HG02798 (cell line): ENCODE results near the gene PI4KA.
"Not testable (repeated sequence)": the region's sequence is repeated elsewhere in the genome, so short reads cannot be mapped to it uniquely, and the experiment has no call there.

Experiments used
- ATAC-seq: cut with Tn5 transposase; IDR thresholded peaks from one replicate; pipeline ENCODE4 v1.9.1; 2021; ENCODE audit warnings: mild to moderate bottlenecking; ENCODE audit not compliant: unreplicated experiment, poor library complexity

The PI4KA gene

DNA sequence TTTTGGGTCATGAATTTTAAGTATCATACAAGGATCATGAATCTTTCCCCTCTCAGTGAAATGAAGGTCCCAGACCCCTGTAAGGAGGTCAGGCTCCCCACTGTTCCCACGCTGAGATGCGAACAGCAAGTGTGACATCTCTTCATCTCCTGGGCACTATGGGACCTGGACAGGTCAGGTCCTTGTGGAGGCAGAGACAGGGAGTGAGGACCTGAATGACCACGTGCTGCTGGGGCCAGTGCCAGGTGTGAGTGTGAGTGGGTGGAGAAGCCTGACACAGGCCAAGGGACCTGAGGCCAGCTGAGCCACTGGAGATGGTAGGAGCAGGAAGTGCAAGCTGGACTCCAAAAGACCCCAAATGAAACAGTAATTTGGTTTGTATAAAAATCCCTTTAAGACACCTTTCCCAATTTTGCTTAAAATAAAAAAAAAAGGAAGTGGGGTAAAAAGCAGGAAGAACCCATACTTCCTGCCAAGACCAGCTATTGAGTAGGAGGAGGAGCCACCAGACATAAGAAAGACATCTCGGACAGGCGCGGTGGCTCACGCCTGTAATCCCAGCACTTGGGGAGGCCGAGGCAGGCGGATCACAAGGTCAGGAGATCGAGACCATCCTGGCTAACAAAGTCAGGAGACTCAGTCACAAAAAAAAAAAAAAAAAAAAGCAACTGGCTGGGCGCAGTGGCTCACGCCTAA is 120.1 kb downstream of the PI4KA start:
- no peak for ATAC-seq

DNA sequence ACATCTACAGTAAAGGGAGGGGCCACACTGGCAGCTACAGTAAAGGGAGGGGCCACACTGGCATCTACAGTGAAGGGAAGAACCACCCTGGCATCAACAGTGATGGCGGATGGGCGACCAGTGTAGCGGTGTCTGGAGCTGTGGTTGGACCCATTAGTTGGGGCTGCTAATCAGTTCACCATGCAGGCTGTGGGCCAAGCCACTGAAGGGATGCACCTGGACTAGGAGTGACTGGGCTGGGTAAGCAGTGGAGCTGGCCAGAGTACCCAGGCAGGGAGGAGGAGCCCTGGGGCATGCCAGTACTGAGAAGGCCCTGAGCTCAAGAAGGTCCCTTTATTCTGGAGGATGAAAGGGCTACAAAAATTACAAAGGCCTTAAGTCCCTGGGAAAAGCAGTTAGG is 121.7 kb downstream of the PI4KA start:
- ATAC-seq: not testable (repeated sequence)

DNA sequence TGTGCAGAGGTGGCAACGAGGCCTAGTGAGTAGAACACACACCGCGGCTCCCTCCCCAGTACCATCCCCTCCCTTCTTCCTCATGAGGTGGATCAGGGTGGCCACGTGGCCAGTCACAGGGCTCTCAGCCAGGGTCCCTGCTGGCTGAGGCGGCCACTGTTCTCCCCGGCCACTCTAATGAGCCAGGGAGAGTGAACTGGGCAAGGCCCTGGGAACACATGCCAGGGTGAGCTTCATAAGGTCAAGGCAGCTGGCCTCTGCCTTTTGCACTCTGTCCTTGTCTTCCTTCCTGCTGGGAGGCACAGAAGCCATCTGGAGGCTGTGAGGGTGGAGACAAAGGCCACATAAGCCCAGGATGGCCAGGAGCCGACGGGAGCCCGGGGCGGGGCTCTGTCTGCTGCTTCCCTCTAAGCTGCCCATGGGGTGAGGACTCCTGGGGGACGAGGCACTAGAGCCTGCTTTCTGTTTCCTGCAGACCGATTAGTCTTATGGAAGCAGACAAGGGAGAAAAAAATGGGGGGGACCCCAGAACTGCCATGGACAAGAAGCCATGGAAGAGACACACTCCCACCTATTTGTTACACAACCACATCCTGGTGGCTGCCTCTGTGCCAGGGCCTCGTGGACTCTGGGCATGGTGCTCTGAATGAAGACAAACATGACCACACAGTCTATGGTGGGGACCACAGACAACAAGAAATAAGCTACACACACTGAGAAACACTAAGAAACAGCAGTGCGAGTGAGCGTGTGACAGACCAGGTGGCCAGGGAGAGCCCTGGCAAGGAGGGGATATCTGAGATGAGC is 123.1 kb downstream of the PI4KA start:
- ATAC-seq: not testable (repeated sequence)

DNA sequence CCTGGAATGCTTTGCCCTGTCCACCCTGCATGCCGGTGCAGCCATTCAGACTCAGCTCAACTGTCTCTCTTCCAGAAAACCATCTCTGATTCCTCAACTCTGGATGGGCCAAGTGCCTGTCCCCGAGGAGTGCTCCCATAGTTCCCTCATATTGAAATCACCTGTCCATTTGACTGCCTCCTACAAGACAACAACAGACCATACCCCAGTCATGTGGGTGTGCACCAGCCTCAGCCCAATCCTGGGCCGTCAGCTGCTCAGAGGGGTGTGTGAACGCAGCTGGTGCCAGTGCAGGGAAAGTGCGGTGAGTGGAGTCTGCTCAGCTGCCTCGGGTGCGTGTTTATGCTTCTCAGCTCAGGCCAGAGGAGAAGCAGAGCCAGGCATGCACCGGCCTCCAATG is 126.2 kb downstream of the PI4KA start:
- ATAC-seq: not testable (repeated sequence)

DNA sequence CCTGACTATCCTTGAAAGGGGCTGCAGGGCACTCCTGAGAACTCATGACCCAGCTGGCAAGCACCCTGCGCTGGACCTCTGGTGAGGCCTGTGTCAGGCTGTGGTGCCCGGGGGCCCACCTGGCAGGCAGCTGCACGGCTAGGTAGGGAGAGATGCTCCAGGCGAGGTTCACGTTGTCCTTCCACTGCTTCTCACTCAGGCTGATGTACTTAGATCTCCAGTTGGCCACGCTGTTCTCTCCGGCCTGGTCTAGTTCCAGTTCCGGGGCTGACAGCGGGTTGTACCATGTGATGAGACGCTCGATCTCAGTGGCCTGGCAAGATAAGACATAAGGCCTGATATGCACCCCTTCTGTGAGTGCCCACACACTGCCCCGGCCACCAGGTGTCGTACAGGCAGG is 129.4 kb downstream of the PI4KA start:
- ATAC-seq: no peak

DNA sequence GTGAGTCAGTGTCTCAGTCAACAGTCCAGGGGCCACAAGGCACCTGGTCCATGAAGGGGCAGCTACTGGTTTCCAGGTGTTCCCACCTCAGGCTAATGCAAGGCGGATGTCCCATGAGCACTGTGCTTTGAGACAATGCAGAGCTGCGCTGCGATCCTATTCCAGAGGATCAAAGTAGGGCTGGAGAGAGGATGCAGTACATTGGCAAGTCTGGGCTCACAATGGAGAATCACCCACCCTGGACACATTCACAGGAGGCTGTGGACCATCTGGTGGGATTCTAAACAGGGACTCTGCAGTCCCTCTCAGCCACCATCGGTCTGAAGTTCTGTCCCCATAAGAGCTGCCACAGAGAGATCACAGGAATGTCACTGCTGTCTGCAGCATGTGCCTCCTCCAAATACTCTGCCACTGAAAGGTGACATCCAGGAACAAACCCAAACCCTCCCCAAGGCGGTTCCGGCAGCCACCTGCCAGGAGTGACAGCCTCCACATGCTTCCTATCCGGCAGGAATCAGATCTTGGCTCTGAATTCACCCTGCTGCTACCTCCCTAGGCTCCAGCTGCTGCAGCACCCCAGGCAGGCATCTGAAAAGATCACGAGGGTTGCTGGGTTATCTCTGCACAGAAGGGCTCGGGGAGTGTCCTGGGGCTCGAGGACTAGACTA is 130.0 kb downstream of the PI4KA start:
- no peak for ATAC-seq

DNA sequence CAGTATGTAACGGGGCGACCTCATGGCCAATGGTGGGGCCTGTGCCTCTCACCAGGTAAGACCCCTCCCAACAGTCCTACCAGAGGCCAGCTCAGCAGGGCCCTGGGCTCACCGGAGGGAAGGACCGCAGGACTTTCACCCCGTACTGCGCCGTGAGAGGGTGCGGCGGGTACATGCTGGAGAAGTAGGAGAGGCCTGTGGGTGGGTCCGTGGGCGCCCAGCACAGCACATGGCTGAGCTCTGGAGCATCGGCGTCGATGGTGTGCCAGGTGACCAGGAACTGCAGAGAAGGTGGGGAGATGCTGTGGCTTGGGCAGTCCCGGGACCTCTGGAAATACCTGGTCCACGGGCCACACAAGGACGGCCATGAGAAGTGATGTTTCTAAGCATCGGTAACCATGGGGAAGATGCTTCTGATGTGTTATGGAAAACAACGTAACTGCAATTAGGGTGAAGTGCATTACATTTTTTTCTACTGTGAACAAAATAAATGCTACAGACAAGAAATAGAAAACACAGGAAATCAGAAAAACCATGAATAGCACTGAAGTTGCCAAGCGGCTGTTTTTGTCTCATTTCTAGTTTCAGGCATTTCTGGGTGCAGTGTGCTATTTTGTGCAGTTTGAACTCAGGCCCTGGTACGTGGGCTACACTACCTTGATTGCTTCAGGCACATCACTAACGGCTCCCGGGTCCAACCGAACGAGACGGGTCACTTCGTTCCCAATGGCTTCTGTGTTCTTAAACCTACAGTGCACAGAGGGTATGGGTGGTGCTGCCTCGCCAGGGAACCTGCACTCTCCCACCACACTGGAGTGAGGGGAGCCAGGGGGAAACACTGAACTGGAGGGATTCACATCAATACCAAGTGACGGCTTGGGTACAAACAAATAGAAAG is 131.2 kb downstream of the PI4KA start:
- no peak for ATAC-seq

DNA sequence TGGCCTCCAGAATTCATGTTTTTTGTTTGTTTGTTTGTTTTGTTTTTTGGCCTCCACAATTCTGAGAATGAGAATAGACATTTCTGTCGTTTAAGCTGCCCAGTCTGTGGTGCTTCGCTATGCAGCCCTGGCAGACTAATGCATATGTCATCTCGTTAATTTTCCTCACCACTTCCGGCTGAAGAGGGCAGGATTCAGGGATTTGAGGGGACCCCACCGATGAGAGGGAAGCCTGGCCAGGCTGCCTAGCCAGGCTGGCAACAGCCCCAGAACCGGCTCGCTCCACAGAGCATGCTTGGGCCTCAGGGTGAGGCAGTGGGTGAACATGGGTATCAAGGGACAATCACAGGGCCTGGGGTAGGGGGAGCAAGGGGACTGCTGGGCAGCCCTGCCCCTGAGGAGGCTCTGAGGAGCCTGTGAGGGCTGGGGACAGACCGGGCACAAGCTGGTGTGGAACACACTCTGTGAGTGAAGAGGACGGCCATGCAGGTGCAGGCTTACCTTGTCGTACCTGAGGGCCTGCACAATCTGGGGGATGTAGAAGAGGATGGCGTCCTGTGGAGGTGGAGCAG is 132.5 kb downstream of the PI4KA start:
- ATAC-seq: no peak

DNA sequence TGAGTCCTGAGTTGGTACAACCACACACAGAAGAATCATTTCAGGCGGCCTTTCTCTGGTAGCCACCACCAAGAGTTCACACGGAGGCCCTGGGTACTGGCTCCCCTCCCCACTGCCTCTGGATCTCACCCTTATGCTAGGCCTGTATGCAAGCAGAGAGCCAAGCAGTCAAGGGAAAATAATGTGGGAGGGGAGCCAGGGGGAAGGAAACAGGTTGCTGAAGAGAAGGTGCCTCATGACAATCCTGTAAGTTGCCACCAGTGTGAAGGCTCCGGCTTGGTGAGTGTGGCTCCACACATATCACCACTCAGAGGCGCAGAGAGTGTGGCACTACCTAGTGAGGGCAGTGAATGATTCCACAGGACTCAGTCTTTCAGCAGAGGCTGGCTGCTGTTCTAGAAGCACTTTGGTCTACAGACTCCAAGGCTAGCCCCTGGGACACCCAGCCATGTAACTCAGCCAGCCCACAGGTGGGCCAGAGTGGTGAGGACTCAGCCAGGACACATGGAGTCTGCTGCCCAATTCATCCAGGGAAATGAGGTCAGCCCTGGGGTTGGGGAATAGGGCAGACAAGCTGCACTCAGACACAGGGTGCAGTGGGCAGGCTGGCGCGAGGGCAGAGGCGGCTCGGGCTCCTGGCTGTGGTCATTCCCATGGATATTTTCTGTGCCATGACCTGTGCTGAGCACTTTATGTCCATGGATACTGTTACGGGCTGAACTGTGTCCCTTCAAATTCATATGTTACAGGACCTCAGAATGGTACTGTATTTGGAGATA is 133.7 kb downstream of the PI4KA start:
- ATAC-seq: no peak

DNA sequence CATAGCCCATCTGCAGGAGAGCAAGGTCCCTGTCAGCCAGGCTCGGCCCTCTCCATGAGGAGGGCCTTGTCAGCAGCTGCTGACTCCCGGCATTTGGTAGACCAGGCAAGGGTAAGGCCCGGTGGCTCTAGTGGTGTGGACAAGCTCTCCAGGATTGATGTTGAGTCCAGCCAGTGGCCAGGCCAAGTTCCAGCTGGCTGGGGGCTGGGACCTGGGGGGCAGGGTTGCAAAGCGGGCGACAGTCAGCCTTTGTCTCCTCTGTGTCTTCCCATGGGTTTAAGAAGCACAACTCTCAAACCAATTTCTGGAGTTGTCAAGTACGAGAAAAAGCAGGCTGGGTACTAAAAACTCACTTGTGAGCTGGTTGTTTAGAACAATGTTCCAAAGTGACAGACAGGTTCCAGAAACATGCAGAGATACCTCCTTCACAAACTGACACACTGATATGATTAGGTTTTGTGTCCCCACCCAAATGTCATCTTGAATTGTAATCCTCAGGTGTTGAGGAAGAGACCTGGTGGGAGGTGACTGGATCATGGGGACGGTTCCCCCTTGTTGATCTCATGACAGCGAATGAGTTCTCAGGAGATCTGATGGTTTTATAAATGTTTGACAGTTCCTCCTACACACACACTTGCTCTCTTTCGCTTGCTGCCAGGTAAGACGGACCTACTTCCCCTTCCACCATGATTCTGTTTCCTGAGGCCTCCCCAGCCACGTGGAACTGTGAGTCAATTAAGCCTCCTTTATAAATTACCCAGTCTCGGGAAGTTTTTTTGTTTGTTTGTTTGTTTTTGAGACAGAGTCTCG is 137.0 kb downstream of the PI4KA start:
- ATAC-seq: no peak

DNA sequence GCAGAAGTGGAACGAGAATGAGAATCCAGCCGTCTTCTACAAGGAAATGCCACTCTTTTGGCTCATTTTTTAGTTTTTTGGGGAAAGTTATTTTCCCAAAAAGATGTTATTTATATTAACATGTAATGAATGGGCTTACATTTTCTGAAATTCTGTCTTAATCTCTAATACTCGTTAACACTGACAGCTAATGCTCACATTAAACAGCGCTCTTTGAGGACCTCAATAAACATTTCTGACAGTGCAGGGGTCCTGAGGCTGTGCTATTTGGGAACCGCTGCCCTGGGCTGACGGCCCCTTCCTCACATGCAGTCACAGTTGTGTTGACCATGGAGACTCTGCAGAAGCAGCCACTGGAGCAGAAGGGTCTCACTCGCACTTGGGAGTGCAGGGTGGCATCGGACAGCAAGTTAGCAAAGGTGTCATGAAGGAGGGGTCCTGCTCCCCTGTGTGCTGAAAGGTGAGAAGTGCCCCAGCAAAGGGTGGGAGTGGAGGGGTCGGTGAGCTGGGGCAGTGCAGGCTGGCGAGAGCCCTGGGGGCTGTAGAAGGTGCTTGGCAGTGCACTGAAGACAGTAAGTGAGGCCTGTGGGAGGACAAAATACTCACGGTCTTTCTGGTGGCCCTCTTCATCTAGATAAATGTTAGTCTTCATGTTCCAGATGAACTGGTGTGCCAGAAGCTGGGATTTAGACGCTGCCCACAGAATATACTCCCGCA is 137.8 kb downstream of the PI4KA start:
- ATAC-seq: no peak

DNA sequence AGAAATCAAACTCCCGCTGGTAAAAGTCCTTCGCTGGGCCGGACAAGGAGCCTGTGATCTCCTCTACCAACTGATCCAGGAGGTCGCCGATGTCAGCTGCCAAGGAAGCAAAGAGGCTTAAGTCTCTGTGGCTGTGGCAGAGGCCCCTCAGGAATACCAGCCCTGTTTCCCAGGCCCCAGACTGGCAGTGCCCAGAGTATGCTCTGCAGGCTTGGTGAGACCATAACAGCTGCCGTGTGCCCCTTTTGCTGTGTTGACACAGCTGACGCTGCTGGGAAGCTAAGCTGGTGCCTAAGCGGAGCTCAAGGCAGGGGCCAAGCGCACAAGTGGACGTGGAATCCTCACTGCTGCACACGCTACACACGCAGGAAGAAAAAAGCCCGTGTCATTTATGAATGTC is 139.9 kb downstream of the PI4KA start:
- ATAC-seq: not testable (repeated sequence)

DNA sequence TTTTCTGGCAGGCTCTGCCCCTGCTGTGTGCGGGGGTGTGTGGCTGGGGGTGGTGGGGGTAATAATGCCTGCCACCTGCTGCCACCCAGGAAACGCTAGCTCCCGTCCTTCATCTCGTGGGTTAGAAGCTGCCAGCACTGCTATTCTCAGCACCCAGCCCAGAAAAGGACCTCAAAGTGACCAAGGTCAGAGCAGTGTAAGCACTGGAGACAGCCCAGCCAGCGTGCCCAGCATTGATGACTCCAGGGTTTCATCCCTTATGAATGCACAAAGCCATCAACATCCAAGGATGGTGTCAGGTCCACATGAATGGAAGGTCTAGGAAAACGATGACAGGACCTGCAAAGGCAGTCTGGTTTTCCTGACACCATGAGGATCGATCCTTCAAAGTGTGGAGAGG is 140.6 kb downstream of the PI4KA start:
- ATAC-seq: not testable (repeated sequence)

DNA sequence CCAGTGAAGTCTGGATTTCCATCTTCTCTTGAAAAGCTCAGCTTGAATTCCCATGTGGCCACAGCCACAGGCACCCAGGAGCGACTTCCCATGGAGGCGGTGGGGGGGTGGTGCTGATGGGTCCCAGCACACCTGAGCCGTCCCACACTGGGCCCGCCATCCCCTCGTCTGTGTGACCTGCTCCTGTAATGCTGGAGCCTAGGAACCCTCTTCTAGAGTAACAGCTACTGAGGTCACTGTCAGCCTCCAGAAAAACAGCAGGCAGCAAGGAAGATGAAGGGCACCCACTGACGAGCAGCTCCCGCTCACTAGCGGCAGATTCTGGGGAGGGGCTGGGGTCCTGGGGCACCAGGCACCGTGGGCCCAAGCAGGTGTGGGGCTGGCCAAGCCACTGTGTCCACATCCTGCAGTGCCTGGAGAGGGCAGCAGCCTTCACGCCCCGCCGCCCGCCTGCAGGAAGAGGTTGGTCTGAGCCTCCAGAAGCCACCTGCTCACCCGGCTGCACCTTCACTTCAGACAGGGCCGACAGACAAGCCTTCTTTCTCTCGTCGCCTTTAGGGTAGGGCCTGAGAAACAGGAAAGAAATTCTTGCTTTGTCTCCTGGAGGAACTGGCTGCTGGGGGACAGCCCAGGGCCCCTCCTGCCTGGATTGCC is 141.3 kb downstream of the PI4KA start:
- ATAC-seq: not testable (repeated sequence)

DNA sequence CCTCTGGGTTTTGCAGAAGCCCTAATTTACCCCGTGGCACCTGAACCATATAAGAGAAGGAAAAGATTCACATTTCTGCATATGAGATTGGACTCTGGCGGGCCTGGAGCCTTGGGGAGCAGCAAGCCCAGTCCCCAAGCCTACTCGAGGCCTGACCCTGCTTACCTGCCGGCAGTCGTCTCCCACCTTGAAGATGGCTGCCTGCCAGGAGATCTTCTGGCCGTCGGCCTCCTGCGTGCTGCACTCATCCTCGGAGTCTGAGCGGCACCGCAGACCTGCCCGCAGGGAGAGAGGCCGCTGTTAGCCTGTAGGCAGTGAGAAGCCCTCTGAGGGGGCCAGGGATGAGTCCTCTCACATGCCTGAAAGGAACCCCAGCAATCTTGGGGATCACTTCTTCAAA is 145.5 kb downstream of the PI4KA start:
- not testable (repeated sequence) for ATAC-seq

DNA sequence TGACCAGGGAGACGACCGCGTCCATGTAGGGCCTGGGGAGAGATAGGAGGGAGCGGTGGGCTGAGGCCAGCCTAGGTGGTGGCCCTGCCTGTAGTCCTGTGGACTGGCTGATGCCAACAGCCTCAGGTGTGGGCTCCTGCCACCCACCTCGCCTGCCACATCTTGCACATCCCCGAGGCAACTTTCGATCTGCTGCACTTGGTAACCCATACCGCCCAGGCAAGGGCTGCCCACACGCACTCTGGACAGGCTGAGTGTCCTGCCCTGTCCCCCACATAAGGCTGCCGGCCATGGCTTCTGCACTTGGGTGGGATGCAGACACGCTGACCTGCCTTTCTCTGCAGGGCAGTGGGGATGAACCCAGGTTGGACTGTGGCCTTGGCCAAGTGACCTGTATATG is 148.6 kb downstream of the PI4KA start:
- ATAC-seq: not testable (repeated sequence)

DNA sequence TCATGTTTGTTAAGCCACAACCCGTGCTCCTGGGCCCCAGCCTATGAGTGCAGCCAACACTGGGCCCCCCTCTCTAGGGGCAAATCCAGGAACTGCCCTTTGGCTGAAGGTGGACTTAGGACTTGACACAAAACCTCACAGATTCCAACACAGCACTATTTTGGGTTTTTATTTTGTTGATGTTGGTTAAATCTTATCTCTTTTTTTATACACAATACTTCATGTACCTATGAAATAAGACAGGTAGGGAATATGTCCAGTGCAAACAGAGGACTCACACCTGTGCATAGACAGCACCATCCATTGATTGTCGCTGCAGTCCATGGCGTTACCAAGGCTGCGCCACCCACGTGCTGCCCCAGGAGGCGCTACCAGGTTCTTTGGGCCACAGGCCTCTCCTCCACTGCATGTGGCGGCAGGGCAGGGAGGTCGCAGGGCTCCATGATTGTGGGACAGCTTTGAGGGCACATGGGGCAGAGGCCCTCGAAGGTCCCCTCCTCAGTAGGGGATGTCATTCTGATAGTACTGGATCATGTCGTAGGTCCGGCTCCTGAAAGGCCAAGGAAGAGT is 151.0 kb downstream of the PI4KA start:
- ATAC-seq: not testable (repeated sequence)
